ENCODE data around the gene MLPH. TPM values are rescaled to one million over a fixed set of nuclear protein-coding genes. Genes with fewer than 3 reads are reported as not detected.

Gene MLPH
- total and polyA plus RNA-seq, 9 of the 15 experiments (the other 6 are each of a cell fraction or from before 2014, with no cell fraction given) = 0.22 TPM; not detected in 8

DNA sequence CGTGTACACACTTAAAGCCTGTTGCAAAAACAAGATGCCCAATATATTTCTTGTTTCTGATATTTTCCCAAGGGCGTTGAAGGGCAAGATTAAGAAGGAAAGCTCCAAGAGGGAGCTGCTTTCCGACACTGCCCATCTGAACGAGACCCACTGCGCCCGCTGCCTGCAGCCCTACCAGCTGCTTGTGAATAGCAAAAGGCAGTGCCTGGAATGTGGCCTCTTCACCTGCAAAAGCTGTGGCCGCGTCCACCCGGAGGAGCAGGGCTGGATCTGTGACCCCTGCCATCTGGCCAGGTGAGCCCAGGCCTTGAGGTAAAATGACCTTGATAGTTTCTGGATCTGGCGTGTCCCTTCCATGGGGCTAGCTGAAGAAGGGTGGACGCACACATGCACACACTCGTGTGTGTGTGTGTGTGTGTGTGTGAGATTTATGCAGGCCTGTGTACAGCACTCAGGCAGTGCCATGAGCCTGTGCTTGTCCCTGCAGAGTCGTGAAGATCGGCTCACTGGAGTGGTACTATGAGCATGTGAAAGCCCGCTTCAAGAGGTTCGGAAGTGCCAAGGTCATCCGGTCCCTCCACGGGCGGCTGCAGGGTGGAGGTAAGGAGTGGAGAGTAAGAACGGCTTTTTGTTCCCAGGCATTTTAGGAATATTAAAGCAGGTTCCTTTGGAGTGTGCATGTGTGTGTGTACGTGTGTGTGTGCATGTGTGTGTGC lies 23.6 kb downstream of the MLPH start:
- Histone ChIP-seq H3K9ac (ENCODE audit: insufficient read depth in 1 of 2, low read depth in 2 of 2, low read length in 2 of 2) (no peak overlapping the region), H2AFZ (ENCODE audit: low read depth, low read length) (no peak overlapping the region), H3K4me2 (ENCODE audit: insufficient read depth, low read length) (no peak overlapping the region), H3K9me1 (ENCODE audit: control insufficient read depth, insufficient read depth, low read length) (no peaks in the 10 kb centered on the region), H4K20me1 (replicated peaks; ENCODE audit: control insufficient read depth, insufficient read depth, low read length) (no peaks in the 10 kb centered on the region), H3K27me3 (ENCODE audit: control insufficient read depth in 2 of 2, insufficient read depth in 2 of 2, low read length in 2 of 2) (peaks cover 3 to 33% of the 10 kb centered on the region in 2 experiments; a peak in 3 of 5 replicates), H3K79me2 (ENCODE audit: control insufficient read depth, insufficient read depth, low read length) (no peaks in the 10 kb centered on the region), H3K27ac (ENCODE audit: extremely low read depth, low read depth, low read length) (no peak overlapping the region), H3K9me3 (replicated peaks; ENCODE audit: control insufficient read depth, insufficient read depth, low read depth, low read length) (no peaks in the 10 kb centered on the region), H3K4me3 (no peak overlapping the region), H3K4me1 (replicated peaks in 1 of 2; ENCODE audit: control insufficient read depth in 2 of 2, insufficient read depth in 2 of 2, low read length in 2 of 2) (no peaks in the 10 kb centered on the region), H3K36me3 (ENCODE audit: control insufficient read depth, insufficient read depth, low read length) (no peaks in the 10 kb centered on the region)
- TF ChIP-seq JUNB (CRISPR knock-in tag; conservative IDR thresholded peaks at IDR 0.05) = no peak
- TF ChIP-seq, protein P1, sequence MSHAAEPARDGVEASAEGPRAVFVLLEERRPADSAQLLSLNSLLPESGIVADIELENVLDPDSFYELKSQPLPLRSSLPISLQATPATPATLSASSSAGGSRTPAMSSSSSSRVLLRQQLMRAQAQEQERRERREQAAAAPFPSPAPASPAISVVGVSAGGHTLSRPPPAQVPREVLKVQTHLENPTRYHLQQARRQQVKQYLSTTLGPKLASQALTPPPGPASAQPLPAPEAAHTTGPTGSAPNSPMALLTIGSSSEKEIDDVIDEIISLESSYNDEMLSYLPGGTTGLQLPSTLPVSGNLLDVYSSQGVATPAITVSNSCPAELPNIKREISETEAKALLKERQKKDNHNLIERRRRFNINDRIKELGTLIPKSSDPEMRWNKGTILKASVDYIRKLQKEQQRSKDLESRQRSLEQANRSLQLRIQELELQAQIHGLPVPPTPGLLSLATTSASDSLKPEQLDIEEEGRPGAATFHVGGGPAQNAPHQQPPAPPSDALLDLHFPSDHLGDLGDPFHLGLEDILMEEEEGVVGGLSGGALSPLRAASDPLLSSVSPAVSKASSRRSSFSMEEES (CRISPR knock-in tag; IDR thresholded peaks at IDR 0.05) = no peak
- TF ChIP-seq, protein P2, sequence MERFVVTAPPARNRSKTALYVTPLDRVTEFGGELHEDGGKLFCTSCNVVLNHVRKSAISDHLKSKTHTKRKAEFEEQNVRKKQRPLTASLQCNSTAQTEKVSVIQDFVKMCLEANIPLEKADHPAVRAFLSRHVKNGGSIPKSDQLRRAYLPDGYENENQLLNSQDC (CRISPR knock-in tag; IDR thresholded peaks at IDR 0.05) = no peak
- TF ChIP-seq, protein P3, sequence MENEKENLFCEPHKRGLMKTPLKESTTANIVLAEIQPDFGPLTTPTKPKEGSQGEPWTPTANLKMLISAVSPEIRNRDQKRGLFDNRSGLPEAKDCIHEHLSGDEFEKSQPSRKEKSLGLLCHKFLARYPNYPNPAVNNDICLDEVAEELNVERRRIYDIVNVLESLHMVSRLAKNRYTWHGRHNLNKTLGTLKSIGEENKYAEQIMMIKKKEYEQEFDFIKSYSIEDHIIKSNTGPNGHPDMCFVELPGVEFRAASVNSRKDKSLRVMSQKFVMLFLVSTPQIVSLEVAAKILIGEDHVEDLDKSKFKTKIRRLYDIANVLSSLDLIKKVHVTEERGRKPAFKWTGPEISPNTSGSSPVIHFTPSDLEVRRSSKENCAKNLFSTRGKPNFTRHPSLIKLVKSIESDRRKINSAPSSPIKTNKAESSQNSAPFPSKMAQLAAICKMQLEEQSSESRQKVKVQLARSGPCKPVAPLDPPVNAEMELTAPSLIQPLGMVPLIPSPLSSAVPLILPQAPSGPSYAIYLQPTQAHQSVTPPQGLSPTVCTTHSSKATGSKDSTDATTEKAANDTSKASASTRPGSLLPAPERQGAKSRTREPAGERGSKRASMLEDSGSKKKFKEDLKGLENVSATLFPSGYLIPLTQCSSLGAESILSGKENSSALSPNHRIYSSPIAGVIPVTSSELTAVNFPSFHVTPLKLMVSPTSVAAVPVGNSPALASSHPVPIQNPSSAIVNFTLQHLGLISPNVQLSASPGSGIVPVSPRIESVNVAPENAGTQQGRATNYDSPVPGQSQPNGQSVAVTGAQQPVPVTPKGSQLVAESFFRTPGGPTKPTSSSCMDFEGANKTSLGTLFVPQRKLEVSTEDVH (IDR thresholded peaks at IDR 0.05; ENCODE audit: low read depth, partially characterized antibody) = no peak
- intact Hi-C loops (cut with micrococcal nuclease) = no loop called here
- CTCF ChIA-PET (ENCODE audit: low intra/inter-chr PET ratio) = interaction anchor here (0.6 kb wide), 1 partner anchor 155 kb away, joined by 3 read pairs; no protein-coding TSS in a partner anchor
- POLR2A ChIA-PET = interaction anchor here (0.6 kb wide), 1 partner anchor 95 kb away, joined by 4 read pairs; no protein-coding TSS in a partner anchor
- FAIRE-seq (no peak), DNase-seq (ENCODE audit: extremely low read depth in 1 of 4, low spot score in 3 of 4) (no peak), ATAC-seq (no peak)
- under 1% methylated on average over 17 of the region's 21 CpGs for WGBS (ENCODE audit: insufficient coverage, low coverage, missing lambda C conversion rate)
- in situ Hi-C loops (cut with MboI) = loop anchor here (5.0 kb wide), 1 partner anchor 62 kb away; no protein-coding TSS in a partner anchor
- no TSS peak for BruUV-seq (replicated peaks)

All from K562 (cell line).